ENCODE results near the gene AHRR. TPM values are rescaled to one million over a fixed set of nuclear protein-coding genes. Genes with fewer than 3 reads are reported as not detected.

The AHRR gene
- total RNA-seq, 1 experiment from 2014 or later = 2.2 TPM

- Histone ChIP-seq H2BK20ac (ENCODE audit: low read depth, low read length, poor library complexity, severe bottlenecking) (no peak overlapping the region), H3K4ac (ENCODE audit: low read depth, low read length) (no peak overlapping the region), H3K14ac (ENCODE audit: insufficient read depth, low read length) (no peak overlapping the region), H4K20me1 (ENCODE audit: control insufficient read depth, insufficient read depth, insufficient read length) (no peaks in the 10 kb centered on the region), H4K5ac (ENCODE audit: insufficient read length, low read depth, low read length) (no peak overlapping the region), H3K23me2 (ENCODE audit: insufficient read length, low read depth, low read length, poor library complexity, severe bottlenecking) (no peaks in the 10 kb centered on the region), H3K4me2 (ENCODE audit: insufficient read depth, insufficient read length, low read length) (no peak overlapping the region), H3K23ac (ENCODE audit: insufficient read length, low read depth, low read length) (no peak overlapping the region), H2BK12ac (ENCODE audit: insufficient read length, low read depth, low read length) (no peak overlapping the region), H2AK5ac (ENCODE audit: insufficient read length, low read length) (no peak overlapping the region), H2BK5ac (ENCODE audit: insufficient read length, low read length) (no peak overlapping the region), H3K9me3 (ENCODE audit: control insufficient read depth, low read depth, low read length) (no peaks in the 10 kb centered on the region), H3K9ac (ENCODE audit: extremely low read depth, insufficient read length, low read length) (no peak overlapping the region), H4K91ac (ENCODE audit: insufficient read length, low read depth, low read length) (no peak overlapping the region), H3K79me1 (ENCODE audit: insufficient read depth, low read depth, low read length, poor library complexity, severe bottlenecking) (no peaks in the 10 kb centered on the region), H2BK15ac (ENCODE audit: low read depth, low read length) (no peak overlapping the region), H3K56ac (ENCODE audit: insufficient read length, low read depth, low read length) (no peak overlapping the region), H2BK120ac (ENCODE audit: low read depth, low read length, poor library complexity, severe bottlenecking) (no peak overlapping the region), H3K27ac (ENCODE audit: insufficient read length, low read depth, low read length) (no peak overlapping the region), H4K8ac (replicated peaks; ENCODE audit: insufficient read length, low read depth, low read length) (no peak overlapping the region), H2AFZ (ENCODE audit: low read length) (no peak overlapping the region), H3K4me1 (ENCODE audit: insufficient read depth, low read length) (no peaks in the 10 kb centered on the region), H3K79me2 (ENCODE audit: insufficient read depth, low read length) (no peaks in the 10 kb centered on the region), H3T11ph (ENCODE audit: low read length) (no peak overlapping the region), H3K18ac (ENCODE audit: insufficient read length, low read depth, low read length) (no peak overlapping the region), H3K27me3 (ENCODE audit: insufficient read depth, low read length) (no peaks in the 10 kb centered on the region)
- Mint-ChIP-seq H3K27ac (no peak overlapping the region), H3K36me3 (ENCODE audit: insufficient read depth in 1 of 3, low read depth in 3 of 3) (peaks cover 0 to 8% (median 0%) of the 10 kb centered on the region in 3 experiments; a peak in 2 of 7 replicates), H3K9me3 (peaks cover 0 to 5% of the 10 kb centered on the region in 2 experiments; a peak in 4 of 5 replicates), H3K4me1 (peaks cover 12 to 22% of the 10 kb centered on the region in 2 experiments), H3K4me3 (no peak overlapping the region), H3K27me3 (ENCODE audit: low read depth) (peaks cover 49% of the 10 kb centered on the region)
- no CpG with 5 or more reads among the region's 11 CpGs for WGBS (ENCODE audit: extremely low coverage, insufficient read length, low lambda C conversion rate)
- DNase-seq = no peak
- no peak for TF ChIP-seq CTCF (conservative IDR thresholded peaks at IDR 0.05)
Measured at GRCh38 chr5:403995-404394, 82.5 kb downstream of the AHRR start.
